HG02678 (cell line): ENCODE results near the gene UCHL1.
"Not testable (repeated sequence)": the region's sequence is repeated elsewhere in the genome, so short reads cannot be mapped to it uniquely, and the experiment has no call there.

Experiments
- ATAC-seq: cut with Tn5 transposase; IDR thresholded peaks from one replicate; pipeline ENCODE4 v1.9.1; 2021; ENCODE audit warnings: mild to moderate bottlenecking, moderate library complexity; ENCODE audit not compliant: unreplicated experiment

Gene UCHL1

GRCh38 chr4:41287852-41288251 is 31.1 kb downstream of the UCHL1 start:
- ATAC-seq, result no peak

GRCh38 chr4:41288254-41288653 is 31.5 kb downstream of the UCHL1 start:
- ATAC-seq, result no peak

- ATAC-seq, result no peak
These were observed 33.8 kb downstream of the UCHL1 start for GRCh38 chr4:41290479-41290878.

- no peak for ATAC-seq
These were observed 37.8 kb downstream of the UCHL1 start for GRCh38 chr4:41294445-41295062.

- no peak for ATAC-seq
These were observed 40.3 kb downstream of the UCHL1 start for GRCh38 chr4:41296995-41297394.

- no peak for ATAC-seq
These were observed 41.1 kb downstream of the UCHL1 start for GRCh38 chr4:41297832-41298231.

GRCh38 chr4:41299486-41299885 is 42.8 kb downstream of the UCHL1 start:
- no peak for ATAC-seq

GRCh38 chr4:41301137-41301536 is 44.4 kb downstream of the UCHL1 start:
- no peak for ATAC-seq

- no peak for ATAC-seq
These were observed 46.8 kb downstream of the UCHL1 start for GRCh38 chr4:41303372-41304118.

- no peak for ATAC-seq
These were observed 47.5 kb downstream of the UCHL1 start for GRCh38 chr4:41304221-41304620.

- no peak for ATAC-seq
These were observed 48.7 kb downstream of the UCHL1 start for GRCh38 chr4:41305476-41305875.

- no peak for ATAC-seq
These were observed 50.9 kb downstream of the UCHL1 start for GRCh38 chr4:41307638-41308037.

- no peak for ATAC-seq
These were observed 51.7 kb downstream of the UCHL1 start for GRCh38 chr4:41308398-41308797.

- not testable (repeated sequence) for ATAC-seq
These were observed 58.7 kb downstream of the UCHL1 start for GRCh38 chr4:41315426-41315825.

GRCh38 chr4:41315862-41316261 is 59.1 kb downstream of the UCHL1 start:
- no peak for ATAC-seq
